MV-4-11 (cell line): ENCODE data around the gene PDIA4.
A peak's percentile ranks its signal among the peaks of the same experiment; 100 is the strongest.
"Not testable (repeated sequence)": the region's sequence is repeated elsewhere in the genome, so short reads cannot be mapped to it uniquely, and the experiment has no call there.

Experiments used
- DNase-seq: peaks from one replicate; lab custom pipeline; 2025; lab: John Stamatoyannopoulos, UW

Gene PDIA4, protein sequence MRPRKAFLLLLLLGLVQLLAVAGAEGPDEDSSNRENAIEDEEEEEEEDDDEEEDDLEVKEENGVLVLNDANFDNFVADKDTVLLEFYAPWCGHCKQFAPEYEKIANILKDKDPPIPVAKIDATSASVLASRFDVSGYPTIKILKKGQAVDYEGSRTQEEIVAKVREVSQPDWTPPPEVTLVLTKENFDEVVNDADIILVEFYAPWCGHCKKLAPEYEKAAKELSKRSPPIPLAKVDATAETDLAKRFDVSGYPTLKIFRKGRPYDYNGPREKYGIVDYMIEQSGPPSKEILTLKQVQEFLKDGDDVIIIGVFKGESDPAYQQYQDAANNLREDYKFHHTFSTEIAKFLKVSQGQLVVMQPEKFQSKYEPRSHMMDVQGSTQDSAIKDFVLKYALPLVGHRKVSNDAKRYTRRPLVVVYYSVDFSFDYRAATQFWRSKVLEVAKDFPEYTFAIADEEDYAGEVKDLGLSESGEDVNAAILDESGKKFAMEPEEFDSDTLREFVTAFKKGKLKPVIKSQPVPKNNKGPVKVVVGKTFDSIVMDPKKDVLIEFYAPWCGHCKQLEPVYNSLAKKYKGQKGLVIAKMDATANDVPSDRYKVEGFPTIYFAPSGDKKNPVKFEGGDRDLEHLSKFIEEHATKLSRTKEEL

DNA sequence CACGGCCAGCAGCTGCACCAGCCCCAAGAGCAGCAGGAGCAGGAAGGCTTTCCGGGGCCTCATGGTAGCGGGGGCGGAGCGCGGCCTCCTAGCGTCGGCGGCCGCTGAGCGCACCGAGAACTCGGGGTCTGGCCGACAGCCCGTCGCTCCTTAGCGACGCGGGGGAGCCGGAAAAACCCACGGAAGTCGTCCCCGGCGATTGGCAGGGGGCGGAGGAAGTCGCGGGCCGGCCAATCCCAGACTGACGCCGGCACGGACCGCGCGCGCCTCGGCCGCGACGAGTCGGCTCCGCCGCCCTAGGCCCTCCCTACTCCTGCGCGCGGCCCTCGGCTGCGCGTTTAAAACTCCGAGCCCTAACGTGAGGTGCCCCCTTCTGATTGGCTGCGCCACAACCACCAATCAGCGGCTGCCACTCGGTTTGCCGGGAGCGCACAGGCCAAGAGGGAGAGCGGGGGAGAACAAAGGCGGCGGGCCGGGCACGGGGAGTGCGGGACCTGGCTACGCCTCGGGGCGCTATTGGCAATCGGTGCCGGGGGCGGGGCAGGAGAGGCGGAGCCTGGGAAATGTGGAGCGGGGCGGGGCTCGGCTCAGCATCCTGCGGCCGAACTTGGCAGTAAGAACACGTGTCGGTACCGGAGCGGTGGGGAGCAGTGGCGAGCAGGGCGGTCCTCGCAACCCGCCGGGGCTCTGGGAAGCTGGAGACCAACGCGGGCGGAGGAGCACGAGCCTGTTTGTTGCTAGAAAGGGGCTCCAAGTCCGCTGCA is at the start of gene PDIA4:
PDIA4 (minus strand) TSS at position 160 of the 764 bp plus-strand sequence; CDS start at position 63, 97 bp downstream.
- DNase-seq, result peak; percentile 99

DNA sequence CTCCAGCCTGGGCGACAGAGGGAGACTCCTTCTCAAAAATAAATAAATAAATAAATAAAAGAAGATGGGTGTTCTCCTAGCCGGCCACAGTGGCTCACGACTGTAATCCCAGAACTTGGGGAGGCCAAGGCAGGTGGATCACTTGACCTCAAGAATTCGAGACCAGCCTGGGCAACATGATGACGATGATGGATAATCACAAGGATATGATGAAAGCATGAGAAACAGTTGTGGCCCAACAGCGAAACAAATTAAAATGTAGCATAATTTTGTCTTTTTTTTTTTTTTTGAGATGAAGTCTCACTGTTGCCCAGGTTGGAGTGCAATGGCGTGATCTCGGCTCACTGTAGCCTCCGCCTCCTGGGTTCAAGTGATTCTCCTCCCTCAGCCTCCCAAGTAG is 49.3 kb upstream of the PDIA4 start:
- no peak for DNase-seq

- no peak for DNase-seq
These were observed 47.0 kb upstream of the PDIA4 start for GRCh38 chr7:149075286-149075685.

- DNase-seq, result peak; percentile 25
These were observed 46.0 kb upstream of the PDIA4 start for GRCh38 chr7:149074116-149074885.

- DNase-seq, result no peak
These were observed 44.1 kb upstream of the PDIA4 start for GRCh38 chr7:149072438-149072775.

GRCh38 chr7:149071641-149072437 is 43.5 kb upstream of the PDIA4 start:
- no peak for DNase-seq

- no peak for DNase-seq
These were observed 42.9 kb upstream of the PDIA4 start for GRCh38 chr7:149071182-149071635.

DNA sequence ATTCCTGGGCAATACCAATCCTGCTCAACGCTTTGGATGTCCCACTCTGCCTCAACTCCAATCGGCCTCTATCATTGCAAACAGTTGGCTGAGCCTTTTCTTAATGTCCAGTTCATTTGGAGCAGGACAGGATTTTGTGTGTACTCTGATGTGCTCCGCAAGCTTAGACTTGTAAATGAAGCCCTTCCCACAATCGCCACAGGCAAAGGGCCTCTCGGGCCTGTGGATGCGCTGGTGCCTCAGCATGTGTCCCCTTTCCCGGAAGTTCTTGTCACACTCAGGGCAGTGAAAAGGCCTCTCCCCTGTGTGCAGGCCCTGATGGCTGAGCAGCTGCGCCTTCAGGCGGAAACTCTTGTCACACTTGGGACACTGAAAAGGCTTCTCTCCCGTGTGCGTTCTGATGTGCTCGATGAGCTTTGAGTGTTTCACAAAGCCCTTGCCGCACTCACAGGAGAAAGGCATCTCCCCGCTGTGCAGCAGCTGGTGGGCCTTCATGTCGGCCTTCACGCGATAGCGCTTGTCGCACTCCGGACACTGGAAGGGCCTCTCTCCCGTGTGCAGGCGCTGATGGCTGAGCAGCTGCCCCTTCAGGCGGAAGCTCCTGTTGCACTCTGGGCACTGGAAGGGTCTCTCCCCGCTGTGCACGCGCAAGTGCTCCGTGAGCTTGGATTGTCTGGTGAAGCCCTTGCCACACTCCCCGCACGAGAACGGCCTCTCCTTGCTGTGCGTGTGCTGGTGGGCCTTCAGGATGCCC is 42.2 kb upstream of the PDIA4 start:
- DNase-seq, result no peak

GRCh38 chr7:149067869-149068268 is 39.6 kb upstream of the PDIA4 start:
- no peak for DNase-seq

DNA sequence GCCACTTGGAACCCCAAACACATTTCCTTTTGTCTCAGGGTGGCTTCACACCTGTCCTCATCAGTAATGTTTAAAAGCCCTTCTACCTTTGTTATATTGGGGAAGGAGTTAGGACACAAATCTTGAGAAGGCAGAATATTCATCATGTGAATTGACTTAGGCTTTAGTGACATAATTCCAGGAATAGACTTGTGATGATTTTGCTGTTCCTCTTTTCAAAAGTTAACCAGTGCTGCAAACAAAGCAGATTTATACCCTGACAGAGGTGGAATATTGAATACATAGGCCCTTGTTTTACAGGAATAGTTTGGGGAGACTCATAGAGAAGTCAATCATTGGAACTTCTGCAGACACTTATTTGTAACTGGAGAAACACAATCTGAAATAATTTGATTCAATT is 35.2 kb upstream of the PDIA4 start:
- DNase-seq, result peak; percentile 43

DNA sequence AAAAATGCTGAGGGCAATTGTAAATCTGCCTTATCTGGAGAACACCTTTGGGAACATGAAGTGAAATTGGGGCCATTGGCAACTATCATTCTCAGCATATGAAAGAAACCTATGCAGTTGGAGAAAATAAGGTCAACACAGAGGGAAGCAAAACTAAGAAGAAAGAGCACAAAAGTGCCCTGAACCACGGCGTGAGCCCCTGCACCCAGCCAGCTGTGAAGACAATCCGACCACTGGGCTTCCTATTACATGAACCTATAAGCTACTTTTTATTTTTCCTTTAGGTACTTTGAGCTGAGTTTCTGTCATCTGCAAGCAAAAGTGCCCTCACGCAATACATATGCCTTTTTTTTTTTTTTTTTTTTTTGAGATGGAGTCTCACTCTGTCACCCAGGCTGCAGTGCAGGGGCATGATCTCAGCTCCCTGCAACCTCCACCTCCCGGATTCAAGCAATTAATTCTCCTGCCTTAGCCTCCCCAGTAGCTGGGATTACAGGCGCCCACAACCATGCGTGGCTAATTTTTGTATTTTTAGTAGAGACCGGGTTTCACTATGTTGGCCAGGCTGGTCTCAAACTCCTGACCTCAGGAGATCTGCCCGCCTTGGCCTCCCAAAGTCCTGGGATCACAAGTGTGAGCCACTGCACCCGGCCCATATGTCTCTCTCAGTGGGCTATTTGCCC is 34.1 kb upstream of the PDIA4 start:
- peak; percentile 12 for DNase-seq

DNA sequence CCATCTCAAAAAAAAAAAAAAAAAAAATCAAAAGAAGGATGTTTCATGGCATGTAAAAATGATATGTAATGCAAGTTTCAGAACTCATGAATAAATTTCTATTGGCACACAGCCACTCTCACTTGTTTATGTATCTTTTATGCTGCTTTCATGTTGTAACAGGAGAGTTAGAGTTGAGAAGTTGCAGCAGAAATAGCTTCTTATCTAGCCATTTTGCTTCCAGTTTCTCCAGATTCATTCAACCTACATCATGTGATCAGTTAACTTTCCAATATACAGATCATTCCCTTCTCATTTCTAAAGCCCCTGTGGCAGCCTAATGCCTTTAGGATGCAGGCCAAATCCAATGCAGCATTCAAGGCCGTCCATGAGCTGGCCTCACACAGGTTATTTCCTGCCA is 31.9 kb upstream of the PDIA4 start:
- DNase-seq, result no peak

DNA sequence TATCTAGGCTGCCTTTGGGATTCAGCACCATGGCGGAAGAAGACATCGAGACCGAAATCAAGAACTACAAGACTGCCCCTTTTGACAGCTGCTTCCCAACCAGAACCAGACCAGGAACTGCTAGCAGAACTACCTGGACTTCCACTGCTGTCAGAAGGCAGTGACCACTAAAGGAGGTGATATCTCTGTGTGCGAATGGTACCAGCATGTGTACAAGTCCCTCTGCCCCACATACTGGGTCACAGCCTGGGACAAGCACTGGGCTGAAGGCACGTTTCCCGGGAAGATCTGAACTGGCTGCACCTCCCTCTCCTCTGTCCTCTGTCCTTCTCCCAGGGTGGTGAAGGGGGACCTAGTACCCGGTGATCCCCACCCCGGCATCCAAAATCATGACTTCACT is 25.6 kb upstream of the PDIA4 start:
- no peak for DNase-seq

DNA sequence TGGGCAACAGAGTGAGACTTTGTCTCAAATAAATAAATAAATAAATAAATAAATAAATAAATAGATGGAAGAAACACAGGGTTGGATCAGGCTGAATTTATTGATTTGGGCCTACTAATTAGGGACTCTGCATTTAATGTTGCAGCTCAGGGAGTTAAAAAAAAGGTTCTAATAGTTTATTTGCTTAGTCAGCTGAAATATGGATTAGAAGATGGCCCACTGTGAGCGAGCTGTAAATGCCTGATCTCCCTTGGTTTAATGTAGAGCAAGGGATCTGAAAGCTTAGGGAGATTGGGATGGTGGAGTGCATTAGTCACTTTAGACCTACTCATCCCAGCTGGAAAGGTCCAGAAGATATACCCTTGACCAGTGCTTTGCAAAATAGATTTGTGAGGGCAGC is 25.1 kb upstream of the PDIA4 start:
- no peak for DNase-seq

DNA sequence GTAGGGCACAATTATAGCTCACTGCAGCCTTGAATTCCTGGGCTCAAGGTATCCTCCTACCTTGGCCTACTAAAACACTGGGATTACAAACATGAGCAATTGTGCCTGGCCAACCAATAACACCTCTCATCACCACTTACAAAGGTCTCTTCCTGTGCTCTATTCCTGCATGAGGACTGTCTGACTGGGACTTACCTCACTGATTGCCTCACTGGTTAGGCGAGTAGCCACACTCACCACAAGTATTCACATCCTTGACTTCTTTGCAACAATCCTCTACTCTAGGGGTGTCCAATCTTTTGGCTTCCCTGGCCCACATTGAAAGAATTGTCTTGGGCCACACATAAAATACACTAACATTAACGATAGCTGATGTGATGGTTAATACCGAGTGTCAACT is 22.6 kb upstream of the PDIA4 start:
- DNase-seq, result peak; percentile 7

GRCh38 chr7:149048805-149049204 is 20.5 kb upstream of the PDIA4 start:
- DNase-seq, result no peak

DNA sequence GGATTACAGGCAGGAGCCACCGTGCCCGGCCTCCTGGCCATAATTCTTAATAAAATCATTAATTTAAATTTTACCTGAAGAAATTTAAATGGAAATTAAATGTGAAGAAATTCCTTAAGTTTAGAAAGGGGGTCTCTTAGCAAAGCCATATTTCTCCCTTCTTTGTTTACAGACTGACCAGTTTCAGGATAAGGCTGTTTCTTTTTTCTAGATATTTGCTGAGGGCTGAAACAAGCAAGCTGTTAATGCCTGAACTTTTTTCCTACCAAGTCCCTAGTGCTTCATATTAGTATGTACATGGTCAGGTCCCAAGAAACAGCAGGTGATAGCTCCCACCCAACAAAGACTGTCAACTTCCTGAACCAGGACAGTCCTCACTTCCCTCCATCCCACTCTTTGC is 18.1 kb upstream of the PDIA4 start:
- DNase-seq, result no peak

DNA sequence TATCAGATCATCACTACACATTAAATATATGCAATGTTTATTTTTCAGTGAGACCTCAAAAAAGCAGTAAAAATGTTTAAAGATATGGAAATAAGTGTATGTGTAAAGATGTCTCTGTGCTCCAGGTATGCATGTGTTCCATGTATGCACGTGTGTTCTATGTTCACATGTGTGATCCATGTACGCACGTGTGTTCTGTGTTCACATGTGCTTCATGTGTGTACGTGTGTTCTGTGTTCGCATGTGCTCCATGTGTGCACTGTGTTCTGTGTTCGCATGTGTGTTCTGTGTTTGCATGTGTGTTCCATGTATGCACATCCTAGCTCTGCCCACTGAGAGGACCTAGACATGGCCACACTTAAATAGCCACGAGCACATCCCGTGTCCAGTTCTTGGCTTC is 15.6 kb upstream of the PDIA4 start:
- DNase-seq, result no peak

DNA sequence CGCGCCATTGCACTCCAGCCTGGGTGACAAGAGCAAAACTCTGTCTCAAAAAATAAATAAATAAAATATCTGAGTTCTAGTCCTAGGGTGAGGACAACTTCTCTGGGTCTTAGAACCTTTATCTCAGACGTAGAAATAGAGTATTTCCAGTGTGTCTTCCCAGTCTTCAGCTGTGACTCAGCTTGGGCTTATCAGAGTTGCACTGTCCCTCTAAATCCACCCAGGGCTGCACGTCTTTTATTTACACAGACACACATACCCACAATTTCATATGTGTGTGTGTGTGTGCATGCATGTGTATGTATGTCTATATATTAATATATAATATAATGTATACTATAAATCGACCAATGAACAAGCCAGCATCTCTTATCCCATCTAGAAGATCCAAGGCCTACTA is 13.0 kb upstream of the PDIA4 start:
- DNase-seq, result no peak

DNA sequence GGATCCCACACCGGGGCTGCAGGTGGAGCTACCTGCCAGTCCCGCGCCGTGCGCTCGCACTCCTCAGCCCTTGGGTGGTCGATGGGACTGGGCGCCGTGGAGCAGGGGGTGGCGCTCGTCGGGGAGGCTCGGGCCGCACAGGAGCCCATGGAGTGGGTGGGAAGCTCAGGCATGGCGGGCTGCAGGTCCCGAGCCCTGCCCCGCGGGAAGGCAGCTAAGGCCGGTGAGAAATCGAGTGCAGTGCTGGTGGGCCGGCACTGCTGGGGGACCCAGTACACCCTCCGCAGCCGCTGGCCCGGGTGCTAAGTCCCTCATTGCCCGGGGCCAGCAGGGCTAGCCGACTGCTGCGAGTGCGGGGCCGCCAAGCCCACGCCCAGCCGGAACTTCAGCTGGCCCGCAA is 10.3 kb upstream of the PDIA4 start:
- not testable (repeated sequence) for DNase-seq
